Osteocyte (in vitro differentiated cells): Measurements from ENCODE around the gene BATF. TPM values are rescaled to one million over a fixed set of nuclear protein-coding genes. Genes with fewer than 3 reads are reported as not detected.
"Not testable (repeated sequence)": the region's sequence is repeated elsewhere in the genome, so short reads cannot be mapped to it uniquely, and the experiment has no call there.

Experiments used
- DNase-seq: peaks from one replicate; pipeline ENCODE4 v3.0.0; 2021; ENCODE audit warnings: mixed read lengths; ENCODE audit not compliant: unreplicated experiment; ENCODE audit errors: extremely low spot score
- H3K27ac Mint-ChIP-seq: one replicate; pipeline ENCODE4 v1.8.0; 2021; ENCODE audit warnings: mild to moderate bottlenecking, mixed read lengths; ENCODE audit not compliant: unreplicated experiment
- H3K27me3 Mint-ChIP-seq: one replicate; pipeline ENCODE4 v1.8.0; 2021; ENCODE audit warnings: mixed read lengths; ENCODE audit not compliant: unreplicated experiment
- H3K36me3 Mint-ChIP-seq: one replicate; pipeline ENCODE4 v1.8.0; 2021; ENCODE audit warnings: mixed read lengths; ENCODE audit not compliant: unreplicated experiment
- H3K4me1 Mint-ChIP-seq: one replicate; pipeline ENCODE4 v1.8.0; 2021; ENCODE audit warnings: mixed read lengths; ENCODE audit not compliant: unreplicated experiment
- H3K4me3 Mint-ChIP-seq: one replicate; pipeline ENCODE4 v1.8.0; 2021; ENCODE audit warnings: mild to moderate bottlenecking, moderate library complexity, mixed read lengths; ENCODE audit not compliant: unreplicated experiment
- H3K9me3 Mint-ChIP-seq: one replicate; pipeline ENCODE4 v1.8.0; 2021; ENCODE audit warnings: mixed read lengths; ENCODE audit not compliant: unreplicated experiment
- long read RNA-seq: library from polyadenylated mRNA; unstranded; transcript quantifications from one replicate; pipeline ENCODE4 v2.0.0, GENCODE V29; 2021
- total RNA-seq: library from RNA; stranded (reverse); gene quantifications from 2 replicates; pipeline ENCODE4 v1.2.1, GENCODE V29; 2021
- TF ChIP-seq, protein P1 (sequence below): fragments of 200-600 bp; sonication (generic); IDR thresholded peaks from 2 replicates; pipeline ENCODE4 v1.5.0; 2021; ENCODE audit warnings: antibody characterized with exemption, mild to moderate bottlenecking, moderate library complexity

BATF gene, protein sequence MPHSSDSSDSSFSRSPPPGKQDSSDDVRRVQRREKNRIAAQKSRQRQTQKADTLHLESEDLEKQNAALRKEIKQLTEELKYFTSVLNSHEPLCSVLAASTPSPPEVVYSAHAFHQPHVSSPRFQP
- not detected in 2 replicates for total RNA-seq
- long read RNA-seq: 0 reads

DNA sequence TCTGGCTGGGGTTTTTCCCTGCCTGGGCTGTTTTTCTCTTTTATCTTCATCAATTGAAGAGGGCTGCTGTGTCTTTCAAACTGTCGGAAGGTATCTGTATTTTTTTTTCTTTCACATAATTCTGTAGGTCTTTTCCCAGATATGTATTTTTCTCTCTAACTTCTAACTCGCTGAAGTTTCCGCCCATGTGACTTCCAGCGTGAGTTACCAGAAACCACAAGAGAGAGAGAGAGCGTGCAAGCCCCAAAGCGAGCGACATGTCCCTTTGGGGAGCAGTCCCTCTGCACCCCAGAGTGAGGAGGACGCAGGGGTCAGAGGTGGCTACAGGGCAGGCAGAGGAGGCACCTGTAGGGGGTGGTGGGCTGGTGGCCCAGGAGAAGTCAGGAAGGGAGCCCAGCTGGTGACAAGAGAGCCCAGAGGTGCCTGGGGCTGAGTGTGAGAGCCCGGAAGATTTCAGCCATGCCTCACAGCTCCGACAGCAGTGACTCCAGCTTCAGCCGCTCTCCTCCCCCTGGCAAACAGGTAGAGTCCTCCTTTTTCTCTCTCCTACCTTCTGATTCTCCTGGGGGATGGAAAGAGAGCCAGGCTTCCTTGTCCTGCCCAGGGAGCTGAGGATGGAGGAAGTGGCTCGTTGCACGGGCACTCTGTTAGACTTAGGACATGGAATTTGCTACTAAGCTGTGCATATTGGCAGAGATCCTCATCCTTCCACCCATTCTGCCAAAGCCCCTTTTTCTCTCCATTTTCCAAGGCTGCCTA is at the start of gene BATF:
BATF (plus strand) TSS at position 246 of the 759 bp plus-strand sequence; CDS start at position 460, 214 bp downstream.
- TF ChIP-seq, protein P1, sequence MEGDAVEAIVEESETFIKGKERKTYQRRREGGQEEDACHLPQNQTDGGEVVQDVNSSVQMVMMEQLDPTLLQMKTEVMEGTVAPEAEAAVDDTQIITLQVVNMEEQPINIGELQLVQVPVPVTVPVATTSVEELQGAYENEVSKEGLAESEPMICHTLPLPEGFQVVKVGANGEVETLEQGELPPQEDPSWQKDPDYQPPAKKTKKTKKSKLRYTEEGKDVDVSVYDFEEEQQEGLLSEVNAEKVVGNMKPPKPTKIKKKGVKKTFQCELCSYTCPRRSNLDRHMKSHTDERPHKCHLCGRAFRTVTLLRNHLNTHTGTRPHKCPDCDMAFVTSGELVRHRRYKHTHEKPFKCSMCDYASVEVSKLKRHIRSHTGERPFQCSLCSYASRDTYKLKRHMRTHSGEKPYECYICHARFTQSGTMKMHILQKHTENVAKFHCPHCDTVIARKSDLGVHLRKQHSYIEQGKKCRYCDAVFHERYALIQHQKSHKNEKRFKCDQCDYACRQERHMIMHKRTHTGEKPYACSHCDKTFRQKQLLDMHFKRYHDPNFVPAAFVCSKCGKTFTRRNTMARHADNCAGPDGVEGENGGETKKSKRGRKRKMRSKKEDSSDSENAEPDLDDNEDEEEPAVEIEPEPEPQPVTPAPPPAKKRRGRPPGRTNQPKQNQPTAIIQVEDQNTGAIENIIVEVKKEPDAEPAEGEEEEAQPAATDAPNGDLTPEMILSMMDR: no peak
- Mint-ChIP-seq H3K27ac (no peak within 1 kb of the TSS), H3K36me3 (no peaks in the 10 kb centered on the region), H3K4me1 (no peaks in the 10 kb centered on the region), H3K9me3 (no peaks in the 10 kb centered on the region), H3K4me3 (no peak within 1 kb of the TSS), H3K27me3 (peaks cover 45% of the 10 kb centered on the region)
- DNase-seq: no peak

DNA sequence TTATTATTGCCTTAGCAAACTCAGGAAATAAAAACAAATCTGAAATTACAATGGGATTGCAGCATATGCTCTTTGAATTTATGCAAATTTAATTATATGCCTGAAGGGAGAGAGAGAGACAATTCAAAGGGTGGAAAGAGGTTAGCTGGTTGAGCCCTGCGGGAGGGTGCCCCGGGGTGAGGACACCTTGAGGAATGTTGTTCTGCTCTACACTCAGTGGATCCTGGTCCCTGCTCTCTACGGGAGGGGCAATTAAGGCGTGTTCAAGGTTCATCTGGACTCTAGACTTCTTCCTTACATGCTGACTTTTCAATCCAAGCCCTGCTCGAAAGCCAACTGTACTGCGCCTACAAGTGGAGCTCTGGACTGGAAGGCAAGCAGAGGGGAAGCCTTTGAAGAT is 48.1 kb upstream of the BATF start:
- not testable (repeated sequence) for H3K9me3 Mint-ChIP-seq, H3K4me1 Mint-ChIP-seq, H3K4me3 Mint-ChIP-seq, DNase-seq, H3K27ac Mint-ChIP-seq, H3K27me3 Mint-ChIP-seq
- H3K36me3 Mint-ChIP-seq: peaks cover 50% of the 10 kb centered on the region

DNA sequence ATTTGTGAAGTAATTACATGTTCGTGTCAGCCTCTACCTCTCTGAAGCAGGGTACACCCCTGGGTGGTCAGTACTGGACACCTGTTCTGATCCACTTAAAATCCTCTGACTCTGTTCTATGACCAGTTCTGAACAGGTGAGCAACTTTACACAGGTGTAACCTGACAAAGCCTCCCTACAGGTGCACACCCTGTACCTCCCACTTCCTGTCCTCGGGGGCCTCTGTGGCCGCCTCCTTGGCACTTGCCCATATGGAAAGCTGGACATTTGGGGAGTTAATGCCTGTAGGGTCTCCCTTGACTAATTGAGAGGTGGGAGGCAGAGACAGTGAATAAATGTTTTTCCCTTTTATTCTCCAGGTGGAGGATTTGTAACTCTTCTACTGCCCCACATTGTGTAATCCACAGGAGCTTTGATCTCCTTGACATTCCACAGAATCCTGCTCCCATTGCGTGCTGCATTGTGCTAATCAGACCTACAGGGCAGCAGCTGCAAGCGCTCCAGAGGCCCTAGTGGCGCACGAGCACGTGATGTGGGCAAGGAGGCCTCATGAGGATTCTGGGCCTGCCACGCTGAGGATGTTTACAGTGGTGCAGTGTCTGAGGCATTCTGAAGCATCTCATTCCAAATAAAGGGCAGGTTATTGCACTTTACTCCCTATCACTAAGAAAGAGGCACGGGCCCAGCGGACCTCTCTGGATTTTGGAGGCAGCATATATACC is 45.8 kb upstream of the BATF start:
- no peak overlapping the region for H3K4me3 Mint-ChIP-seq
- no peaks in the 10 kb centered on the region for H3K4me1 Mint-ChIP-seq
- no peaks in the 10 kb centered on the region for H3K9me3 Mint-ChIP-seq
- peaks cover 11% of the 10 kb centered on the region for H3K27me3 Mint-ChIP-seq
- TF ChIP-seq, protein P1: no peak
- DNase-seq: no peak
- peaks cover 37% of the 10 kb centered on the region for H3K36me3 Mint-ChIP-seq
- H3K27ac Mint-ChIP-seq: no peak overlapping the region

DNA sequence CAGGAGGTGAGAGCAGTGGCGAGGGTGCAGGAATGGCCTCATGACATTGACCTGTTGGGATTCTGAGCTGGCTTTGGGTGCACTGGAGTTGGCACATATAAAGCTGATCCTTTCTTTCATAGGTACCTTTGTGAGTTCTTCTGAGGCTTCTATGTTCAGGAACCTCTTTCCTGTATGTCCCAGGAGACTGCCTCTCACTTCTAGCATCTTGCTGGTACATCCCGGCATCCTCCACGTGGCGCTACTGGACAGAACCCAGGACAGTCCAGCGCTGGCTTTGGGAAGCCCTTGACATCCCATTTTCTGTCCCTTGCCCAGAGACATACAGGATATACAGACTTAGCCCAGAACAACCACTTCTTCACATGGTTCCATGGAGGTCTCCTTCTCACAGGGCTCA is 44.4 kb upstream of the BATF start:
- peaks cover 25% of the 10 kb centered on the region for H3K36me3 Mint-ChIP-seq
- no peak for DNase-seq
- no peak overlapping the region for H3K4me3 Mint-ChIP-seq
- no peaks in the 10 kb centered on the region for H3K9me3 Mint-ChIP-seq
- TF ChIP-seq, protein P1: no peak
- no peaks in the 10 kb centered on the region for H3K4me1 Mint-ChIP-seq
- H3K27me3 Mint-ChIP-seq: peaks cover 12% of the 10 kb centered on the region
- H3K27ac Mint-ChIP-seq: no peak overlapping the region

DNA sequence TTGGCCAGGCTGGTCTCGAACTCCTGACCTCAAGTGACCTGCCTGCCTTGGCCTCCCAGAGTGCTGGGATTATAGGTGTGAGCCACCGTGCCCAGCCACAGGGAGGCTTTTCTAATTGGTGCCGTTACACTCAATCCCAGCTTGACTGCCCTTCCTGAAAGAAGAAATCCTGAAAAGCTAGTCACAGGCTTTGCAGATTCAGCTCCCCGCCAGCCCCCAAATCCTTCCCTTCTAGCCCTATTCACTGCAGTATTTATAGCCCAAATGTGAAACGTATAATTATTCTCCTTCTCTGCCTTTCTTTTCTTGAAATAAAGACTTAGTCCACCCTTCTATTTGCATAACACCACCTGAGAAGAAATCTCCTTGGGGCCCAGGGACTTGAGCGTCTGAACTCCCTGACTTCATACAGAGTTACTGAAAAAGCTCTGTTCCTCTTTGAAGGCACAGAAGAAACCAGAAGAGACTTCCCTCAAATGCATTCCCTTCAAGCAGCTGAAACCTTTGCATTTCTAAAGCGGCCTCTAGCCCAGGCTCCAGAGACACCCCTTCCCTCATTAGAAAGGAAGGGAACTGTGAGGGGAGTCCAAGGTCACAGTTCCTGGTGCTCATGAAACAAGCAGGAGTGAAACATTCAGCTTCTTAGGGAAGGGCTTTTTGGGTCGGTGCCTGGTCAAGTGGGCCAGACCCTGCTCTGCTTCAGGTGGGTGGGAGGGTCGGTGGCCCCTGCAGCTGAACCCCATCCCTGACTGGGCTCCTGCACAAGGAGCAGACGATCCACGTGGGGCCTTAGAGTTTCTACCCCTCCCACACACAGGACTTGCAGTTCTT is 42.3 kb upstream of the BATF start:
- peaks cover 9% of the 10 kb centered on the region for H3K36me3 Mint-ChIP-seq
- no peak overlapping the region for H3K4me3 Mint-ChIP-seq
- TF ChIP-seq, protein P1: no peak
- H3K27ac Mint-ChIP-seq: no peak overlapping the region
- no peaks in the 10 kb centered on the region for H3K4me1 Mint-ChIP-seq
- DNase-seq: no peak
- H3K9me3 Mint-ChIP-seq: no peaks in the 10 kb centered on the region
- peaks cover 22% of the 10 kb centered on the region for H3K27me3 Mint-ChIP-seq
